Endothelial cell of umbilical vein (primary cell): ENCODE measurements around the gene LCNL1. TPM values are rescaled to one million over a fixed set of nuclear protein-coding genes. Genes with fewer than 3 reads are reported as not detected.

ENCODE experiments used
- BruUV-seq: library from RNA; stranded (reverse); fragments of 400-500 nt; replicated peaks from 2 replicates; lab custom pipeline; 2021; lab: Mats Ljungman, UMichigan
- CTCF ChIA-PET: fragments of 300-600, 350-600 bp; sonication (Branson Sonifier 250); formaldehyde crosslinking; loops from one replicate; lab custom pipeline; 2021; ENCODE audit warnings: antibody characterized with exemption, inconsistent platforms; lab: Charles Lee
- POLR2A ChIA-PET: fragments of 300-600, 350-600 bp; sonication (Branson Sonifier 250); formaldehyde crosslinking; loops from one replicate; lab custom pipeline; 2021; ENCODE audit warnings: antibody characterized with exemption, inconsistent platforms; lab: Charles Lee
- DNase-seq: peaks from one replicate; pipeline ENCODE4 v3.0.0-alpha.2; 2011; ENCODE audit warnings: low read depth, low spot score
- FAIRE-seq: peaks from 2 replicates; lab custom pipeline; 2011; peaks lifted over from hg19 to GRCh38; lab: Jason Lieb, UNC
- H2AFZ ChIP-seq: 2 replicates; pipeline ENCODE4 v1.6.0; 2012; ENCODE audit warnings: low read depth, low read length, control low read depth, inconsistent platforms
- H3K27ac ChIP-seq: 2 replicates; pipeline ENCODE4 v1.5.1; 2011; ENCODE audit warnings: low read depth, mild to moderate bottlenecking, control low read depth, low read length, moderate library complexity; ENCODE audit not compliant: insufficient read depth
- H3K27me3 ChIP-seq, 2 experiments: 2 replicates each; pipeline versions ENCODE4 v1.6.0 to v1.6.1; 2011; ENCODE audit warnings: low read length in 2 of 2, mixed read lengths in 1 of 2; ENCODE audit not compliant: control insufficient read depth in 2 of 2, insufficient read depth in 2 of 2
- H3K36me3 ChIP-seq, 2 experiments: 2 replicates in 1 of 2; 3 replicates in 1 of 2; pipeline ENCODE4 v1.5.1; 2011; ENCODE audit warnings: low read length in 2 of 2, mild to moderate bottlenecking in 1 of 2, moderate library complexity in 1 of 2; ENCODE audit not compliant: control insufficient read depth in 2 of 2, insufficient read depth in 2 of 2; ENCODE audit errors: extremely low read depth in 1 of 2
- H3K4me1 ChIP-seq: 3 replicates; pipeline ENCODE4 v1.5.1; 2011; ENCODE audit warnings: mild to moderate bottlenecking, low read length; ENCODE audit not compliant: control insufficient read depth, insufficient read depth; ENCODE audit errors: extremely low read depth
- H3K4me2 ChIP-seq: 2 replicates; pipeline ENCODE4 v1.6.1; 2011; ENCODE audit warnings: low read length, control low read depth, mixed read lengths; ENCODE audit not compliant: insufficient read depth
- H3K4me3 ChIP-seq, 3 experiments: fragments of 200-600 bp in 1 of 3; sonication (generic), shearing (Covaris generic) in 1 of 3; replicated peaks in 1 of 3; 2 replicates each; pipeline ENCODE4 v1.5.1; 2011 to 2016; ENCODE audit warnings: control low read depth in 3 of 3, low read length in 3 of 3, mild to moderate bottlenecking in 2 of 3, inconsistent platforms in 1 of 3, low read depth in 1 of 3, moderate library complexity in 1 of 3; ENCODE audit not compliant: insufficient read depth in 1 of 3
- H3K79me2 ChIP-seq: 2 replicates; pipeline ENCODE4 v1.6.0; 2012; ENCODE audit warnings: low read length, inconsistent platforms; ENCODE audit not compliant: control insufficient read depth, insufficient read depth
- H3K9ac ChIP-seq: replicated peaks from 2 replicates; pipeline ENCODE3; 2011; ENCODE audit warnings: low read length, control low read depth; ENCODE audit not compliant: insufficient read depth; ENCODE audit errors: extremely low read depth
- H3K9me1 ChIP-seq: replicated peaks from 3 replicates; pipeline ENCODE4 v1.6.0; 2011; ENCODE audit warnings: mild to moderate bottlenecking, low read length; ENCODE audit not compliant: control insufficient read depth, insufficient read depth; ENCODE audit errors: extremely low read depth
- H3K9me3 ChIP-seq: replicated peaks from 2 replicates; pipeline ENCODE4 v1.5.1; 2012; ENCODE audit warnings: low read length, inconsistent platforms; ENCODE audit not compliant: control insufficient read depth, insufficient read depth
- H4K20me1 ChIP-seq: replicated peaks from 2 replicates; pipeline ENCODE3; 2011; ENCODE audit warnings: mild to moderate bottlenecking, low read length; ENCODE audit not compliant: control insufficient read depth, insufficient read depth; ENCODE audit errors: extremely low read depth
- EZH2 ChIP-seq: IDR thresholded peaks from 2 replicates; pipeline ENCODE4 v1.6.1; 2012; ENCODE audit warnings: borderline replicate concordance, low read depth, mild to moderate bottlenecking, moderate library complexity, low read length, inconsistent platforms; ENCODE audit not compliant: severe bottlenecking
- FOS ChIP-seq: IDR thresholded peaks from 2 replicates; pipeline ENCODE4 v1.6.1; 2011; ENCODE audit warnings: mild to moderate bottlenecking, low read length, moderate library complexity, borderline replicate concordance; ENCODE audit not compliant: insufficient read depth
- GATA2 ChIP-seq: IDR thresholded peaks from 2 replicates; pipeline ENCODE4 v1.7.0; 2011; ENCODE audit warnings: low read depth, mild to moderate bottlenecking, moderate library complexity, mixed read lengths, low read length; ENCODE audit not compliant: insufficient read length, insufficient read depth
- JUN ChIP-seq: IDR thresholded peaks from 2 replicates; pipeline ENCODE4 v1.6.1; 2011; ENCODE audit warnings: borderline replicate concordance, low read depth; ENCODE audit not compliant: insufficient read length, insufficient read depth
- MYC ChIP-seq: IDR thresholded peaks from one replicate; pipeline ENCODE4 v1.6.1; 2011; ENCODE audit warnings: mild to moderate bottlenecking, low read depth, low read length
- POLR2A ChIP-seq: IDR thresholded peaks from 2 replicates; pipeline ENCODE4 v1.6.1; 2012; ENCODE audit warnings: low read depth, mild to moderate bottlenecking, control low read depth, low read length
- POLR2AphosphoS5 ChIP-seq: IDR thresholded peaks from 2 replicates; pipeline ENCODE4 v1.6.1; 2012; ENCODE audit warnings: low read depth, mild to moderate bottlenecking, control low read depth, low read length, moderate library complexity; ENCODE audit not compliant: insufficient read depth
- dilution Hi-C: fragments of 300-500 bp; cut with MboI; formaldehyde crosslinking; loops from one replicate; pipeline ENCODE4 v1.15.0; 2019; ENCODE audit warnings: low sequenced_read_pairs; ENCODE audit not compliant: extremely low pct_ligation_motif_present
- intact Hi-C: fragments of 100-400 bp; cut with micrococcal nuclease; formaldehyde crosslinking; loops from one replicate; pipeline ENCODE4 v1.10.0; 2022
- polyA plus RNA-seq, 4 experiments: library from polyadenylated mRNA; depleted of rRNA in 3 of 4; stranded (reverse) in 3 of 4; unstranded in 1 of 4; fragments of >200 nt; gene quantifications; 2 replicates each; pipeline versions ENCODE4 v1.2.1 to v1.2.3, GENCODE V29; 2011 to 2012; ENCODE audit warnings: missing spikeins in 1 of 4
- total RNA-seq: library from RNA; stranded (reverse); gene quantifications from 2 replicates; pipeline ENCODE4 v1.2.3, GENCODE V29; 2021
- TF ChIP-seq, protein P1 (sequence below): IDR thresholded peaks from 2 replicates; pipeline ENCODE4 v1.6.1; 2011; ENCODE audit not compliant: insufficient read depth, insufficient read length
- TF ChIP-seq, protein P2 (sequence below), 2 donors: IDR thresholded peaks; 1 replicate in 1 of 2; 2 replicates in 1 of 2; pipeline ENCODE4 v1.5.1; 2011; ENCODE audit warnings: low read length in 2 of 2, mild to moderate bottlenecking in 2 of 2, moderate library complexity in 2 of 2, control low read depth in 1 of 2, inconsistent platforms in 1 of 2, low read depth in 1 of 2; ENCODE audit not compliant: insufficient read depth in 1 of 2; ENCODE audit errors: extremely low read depth in 1 of 2

LCNL1 gene
- total and polyA plus RNA-seq, 2 donors (not counting 3 experiments of a cell fraction or from before 2014, with no cell fraction given) = not detected

DNA sequence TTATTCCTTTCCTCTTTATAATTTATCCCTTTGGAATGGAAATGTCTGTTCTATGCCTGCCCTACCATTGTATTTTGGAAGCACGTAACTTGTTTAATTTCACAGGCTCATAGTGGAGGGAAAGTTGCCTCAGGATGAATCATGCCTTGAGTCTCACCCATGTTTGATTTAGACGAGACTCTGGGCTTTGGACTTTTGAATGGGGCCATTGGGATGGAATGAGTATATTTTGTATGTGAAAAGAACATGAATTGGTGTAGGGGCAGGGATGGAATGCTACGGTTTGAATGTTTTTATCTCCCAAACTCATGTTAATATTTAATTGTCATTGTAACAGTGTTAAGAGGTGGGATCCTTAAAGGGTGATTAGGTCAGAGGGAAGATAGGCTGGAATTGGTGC is 48.5 kb upstream of the LCNL1 start:
- Histone ChIP-seq H3K36me3 (peaks cover 0 to 3% of the 10 kb centered on the region in 2 experiments), H3K4me3 (no peak overlapping the region), H3K79me2 (no peaks in the 10 kb centered on the region), H3K4me2 (no peak overlapping the region), H3K9me1 (no peaks in the 10 kb centered on the region), H3K9ac (no peak overlapping the region), H2AFZ (no peak overlapping the region), H4K20me1 (no peaks in the 10 kb centered on the region), H3K9me3 (no peaks in the 10 kb centered on the region), H3K4me1 (peaks cover 3% of the 10 kb centered on the region), H3K27me3 (no peaks in the 10 kb centered on the region), H3K27ac (no peak overlapping the region)
- ChIA-PET POLR2A (no interaction called here), CTCF (no interaction called here)
- BruUV-seq = no TSS peak
- dilution Hi-C loops (loop anchor here (25.0 kb wide), 1 partner anchor 122 kb away; the partner anchor contains the start of gene RABL6), intact Hi-C loops (no loop called here)
- DNase-seq (no peak), FAIRE-seq (no peak)
- TF ChIP-seq, protein P1, sequence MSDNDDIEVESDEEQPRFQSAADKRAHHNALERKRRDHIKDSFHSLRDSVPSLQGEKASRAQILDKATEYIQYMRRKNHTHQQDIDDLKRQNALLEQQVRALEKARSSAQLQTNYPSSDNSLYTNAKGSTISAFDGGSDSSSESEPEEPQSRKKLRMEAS = no peak
- TF ChIP-seq MYC (no peak), GATA2 (no peak)

DNA sequence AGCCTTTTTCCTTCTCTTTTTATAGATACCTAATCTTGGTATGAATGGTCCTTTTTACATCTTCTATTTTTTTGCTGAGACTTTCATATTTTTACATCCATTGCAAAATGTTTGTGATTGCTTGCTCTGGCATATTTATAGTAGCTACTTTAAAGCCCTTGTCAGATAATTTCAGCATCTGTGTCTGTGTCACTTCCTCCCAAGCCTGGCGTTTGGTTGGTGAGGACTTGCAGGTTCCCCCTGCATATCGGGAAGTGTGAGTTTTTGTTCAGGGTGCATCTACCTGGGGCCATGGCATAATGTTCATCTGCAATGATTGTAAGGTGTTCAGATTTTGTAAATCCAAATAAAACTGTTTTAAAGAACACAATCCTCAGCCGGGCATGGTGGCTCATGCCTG is 47.1 kb upstream of the LCNL1 start:
- intact Hi-C loops (loop anchor here (5.0 kb wide), 1 partner anchor 68 kb away; the partner anchor contains the start of gene EDF1), dilution Hi-C loops (loop anchor here (25.0 kb wide), 1 partner anchor 123 kb away; the partner anchor contains the start of gene RABL6)
- CTCF ChIA-PET = interaction anchor here (1.6 kb wide), 1 partner anchor 39 kb away, joined by 3 read pairs; no protein-coding TSS in a partner anchor
- Histone ChIP-seq H2AFZ (no peak overlapping the region), H3K36me3 (peaks cover 0 to 14% of the 10 kb centered on the region in 2 experiments), H3K9me3 (no peaks in the 10 kb centered on the region), H3K4me1 (no peaks in the 10 kb centered on the region), H3K9me1 (no peaks in the 10 kb centered on the region), H3K9ac (no peak overlapping the region), H3K79me2 (no peaks in the 10 kb centered on the region), H3K27ac (no peak overlapping the region), H3K4me3 (no peak overlapping the region), H3K27me3 (no peaks in the 10 kb centered on the region), H4K20me1 (no peaks in the 10 kb centered on the region), H3K4me2 (no peak overlapping the region)
- DNase-seq (no peak), FAIRE-seq (no peak)
- BruUV-seq = no TSS peak
- TF ChIP-seq EZH2 (no peak), JUN (no peak), FOS (no peak), POLR2A (no peak), MYC (no peak), GATA2 (no peak), POLR2AphosphoS5 (no peak)
- TF ChIP-seq, protein P2, sequence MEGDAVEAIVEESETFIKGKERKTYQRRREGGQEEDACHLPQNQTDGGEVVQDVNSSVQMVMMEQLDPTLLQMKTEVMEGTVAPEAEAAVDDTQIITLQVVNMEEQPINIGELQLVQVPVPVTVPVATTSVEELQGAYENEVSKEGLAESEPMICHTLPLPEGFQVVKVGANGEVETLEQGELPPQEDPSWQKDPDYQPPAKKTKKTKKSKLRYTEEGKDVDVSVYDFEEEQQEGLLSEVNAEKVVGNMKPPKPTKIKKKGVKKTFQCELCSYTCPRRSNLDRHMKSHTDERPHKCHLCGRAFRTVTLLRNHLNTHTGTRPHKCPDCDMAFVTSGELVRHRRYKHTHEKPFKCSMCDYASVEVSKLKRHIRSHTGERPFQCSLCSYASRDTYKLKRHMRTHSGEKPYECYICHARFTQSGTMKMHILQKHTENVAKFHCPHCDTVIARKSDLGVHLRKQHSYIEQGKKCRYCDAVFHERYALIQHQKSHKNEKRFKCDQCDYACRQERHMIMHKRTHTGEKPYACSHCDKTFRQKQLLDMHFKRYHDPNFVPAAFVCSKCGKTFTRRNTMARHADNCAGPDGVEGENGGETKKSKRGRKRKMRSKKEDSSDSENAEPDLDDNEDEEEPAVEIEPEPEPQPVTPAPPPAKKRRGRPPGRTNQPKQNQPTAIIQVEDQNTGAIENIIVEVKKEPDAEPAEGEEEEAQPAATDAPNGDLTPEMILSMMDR (IDR thresholded peaks at IDR 0.05; ENCODE audit: extremely low read depth in 1 of 2, insufficient read depth in 1 of 2, low read depth in 1 of 2, low read length in 2 of 2) = no peak
- TF ChIP-seq, protein P1 = no peak
- POLR2A ChIA-PET = no interaction called here
